Breast epithelium (tissue), 4 donors: ENCODE measurements around the gene CPXM2. TPM values are rescaled to one million over a fixed set of nuclear protein-coding genes. Genes with fewer than 3 reads are reported as not detected.

Experiments used
- DNase-seq, 2 donors: peaks; one replicate each; pipeline ENCODE4 v3.0.0-alpha.2; 2019; ENCODE audit warnings: low spot score in 2 of 2
- H3K27ac ChIP-seq, 2 donors: fragments of 200-600 bp; sonication (generic) in 1 of 2; one replicate each; pipeline ENCODE4 v1.5.1; 2016 to 2019; ENCODE audit warnings: mild to moderate bottlenecking in 1 of 2
- H3K27me3 ChIP-seq, 2 donors: fragments of 200-600 bp; sonication (generic) in 1 of 2; one replicate each; pipeline versions ENCODE4 v1.5.1 to v1.6.0; 2017 to 2019; ENCODE audit warnings: control low read depth in 1 of 2, mild to moderate bottlenecking in 1 of 2
- H3K36me3 ChIP-seq: fragments of 200-600 bp; one replicate; pipeline ENCODE4 v1.5.1; 2019
- H3K4me1 ChIP-seq, 2 donors: fragments of 200-600 bp; sonication (generic); one replicate each; pipeline ENCODE4 v1.5.1; 2016 to 2019; ENCODE audit warnings: control low read depth in 1 of 2
- H3K4me3 ChIP-seq, 3 donors: fragments of 200-600 bp; sonication (generic); 1 replicate in 2 of 3; 2 replicates in 1 of 3; pipeline ENCODE4 v1.5.1; 2016 to 2019; ENCODE audit warnings: mild to moderate bottlenecking in 3 of 3, moderate library complexity in 2 of 3
- H3K9me3 ChIP-seq, 2 donors: fragments of 200-600 bp; sonication (generic) in 1 of 2; one replicate each; pipeline ENCODE4 v1.5.1; 2016 to 2019; ENCODE audit warnings: control low read depth in 1 of 2
- POLR2A ChIP-seq: fragments of 450-650 bp; IDR thresholded peaks from one replicate; pipeline ENCODE4 v1.6.1; 2016; ENCODE audit warnings: antibody characterized with exemption, mild to moderate bottlenecking, moderate library complexity
- POLR2AphosphoS5 ChIP-seq, 3 donors: sonication (generic); formaldehyde crosslinking; IDR thresholded peaks; one replicate each; pipeline ENCODE4 v1.6.1; 2017; ENCODE audit warnings: antibody characterized with exemption in 3 of 3
- intact Hi-C: fragments of 100-400 bp; cut with DNase I; formaldehyde crosslinking; loops from one replicate; pipeline ENCODE4 v1.15.1; 2023; ENCODE audit warnings: low total_unique reads
- total RNA-seq, 3 donors: library from RNA; depleted of rRNA; stranded (reverse); fragments of >200 nt; gene quantifications; one replicate each; pipeline ENCODE4 v1.1.0, GENCODE V29; 2016
- TF ChIP-seq, protein P1 (sequence below), 3 donors: fragments of 450-650 bp; IDR thresholded peaks; one replicate each; pipeline ENCODE4 v1.5.1; 2016 to 2017; ENCODE audit warnings: antibody characterized with exemption in 3 of 3, mild to moderate bottlenecking in 3 of 3, moderate library complexity in 3 of 3

CPXM2 gene
- total RNA-seq, 3 donors from 2014 or later: 5.3 to 16.7 (median 7.2) TPM

DNA sequence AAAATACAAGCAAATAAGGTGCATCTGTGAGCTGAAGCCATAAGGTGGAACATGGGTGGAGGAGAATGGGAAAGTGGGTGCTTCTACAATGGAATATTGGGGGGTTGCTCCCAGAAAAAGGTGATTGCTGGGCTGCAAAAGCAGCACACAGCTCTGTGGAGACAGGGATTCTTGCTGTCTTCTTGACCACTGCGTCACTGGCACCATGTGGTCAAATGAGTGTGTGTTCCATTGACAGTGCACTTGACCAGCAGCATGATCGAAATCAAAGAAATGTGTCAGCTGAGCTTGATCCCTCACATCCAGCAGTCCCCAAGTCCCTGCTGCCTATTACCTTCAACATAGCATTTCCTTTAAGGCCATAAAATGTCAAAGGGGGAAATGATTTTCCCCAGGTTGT, 169.3 kb downstream of the CPXM2 start:
- no peak for DNase-seq
- intact Hi-C loops: no loop called here
- TF ChIP-seq, protein P1, sequence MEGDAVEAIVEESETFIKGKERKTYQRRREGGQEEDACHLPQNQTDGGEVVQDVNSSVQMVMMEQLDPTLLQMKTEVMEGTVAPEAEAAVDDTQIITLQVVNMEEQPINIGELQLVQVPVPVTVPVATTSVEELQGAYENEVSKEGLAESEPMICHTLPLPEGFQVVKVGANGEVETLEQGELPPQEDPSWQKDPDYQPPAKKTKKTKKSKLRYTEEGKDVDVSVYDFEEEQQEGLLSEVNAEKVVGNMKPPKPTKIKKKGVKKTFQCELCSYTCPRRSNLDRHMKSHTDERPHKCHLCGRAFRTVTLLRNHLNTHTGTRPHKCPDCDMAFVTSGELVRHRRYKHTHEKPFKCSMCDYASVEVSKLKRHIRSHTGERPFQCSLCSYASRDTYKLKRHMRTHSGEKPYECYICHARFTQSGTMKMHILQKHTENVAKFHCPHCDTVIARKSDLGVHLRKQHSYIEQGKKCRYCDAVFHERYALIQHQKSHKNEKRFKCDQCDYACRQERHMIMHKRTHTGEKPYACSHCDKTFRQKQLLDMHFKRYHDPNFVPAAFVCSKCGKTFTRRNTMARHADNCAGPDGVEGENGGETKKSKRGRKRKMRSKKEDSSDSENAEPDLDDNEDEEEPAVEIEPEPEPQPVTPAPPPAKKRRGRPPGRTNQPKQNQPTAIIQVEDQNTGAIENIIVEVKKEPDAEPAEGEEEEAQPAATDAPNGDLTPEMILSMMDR (IDR thresholded peaks at IDR 0.05): no peak
- TF ChIP-seq POLR2A (no peak), POLR2AphosphoS5 (IDR thresholded peaks at IDR 0.05) (no peak)
- Histone ChIP-seq H3K4me3 (no peak overlapping the region), H3K27ac (no peak overlapping the region), H3K9me3 (peaks cover 6 to 8% of the 10 kb centered on the region in 2 donors), H3K27me3 (no peaks in the 10 kb centered on the region), H3K4me1 (no peaks in the 10 kb centered on the region), H3K36me3 (no peaks in the 10 kb centered on the region)

DNA sequence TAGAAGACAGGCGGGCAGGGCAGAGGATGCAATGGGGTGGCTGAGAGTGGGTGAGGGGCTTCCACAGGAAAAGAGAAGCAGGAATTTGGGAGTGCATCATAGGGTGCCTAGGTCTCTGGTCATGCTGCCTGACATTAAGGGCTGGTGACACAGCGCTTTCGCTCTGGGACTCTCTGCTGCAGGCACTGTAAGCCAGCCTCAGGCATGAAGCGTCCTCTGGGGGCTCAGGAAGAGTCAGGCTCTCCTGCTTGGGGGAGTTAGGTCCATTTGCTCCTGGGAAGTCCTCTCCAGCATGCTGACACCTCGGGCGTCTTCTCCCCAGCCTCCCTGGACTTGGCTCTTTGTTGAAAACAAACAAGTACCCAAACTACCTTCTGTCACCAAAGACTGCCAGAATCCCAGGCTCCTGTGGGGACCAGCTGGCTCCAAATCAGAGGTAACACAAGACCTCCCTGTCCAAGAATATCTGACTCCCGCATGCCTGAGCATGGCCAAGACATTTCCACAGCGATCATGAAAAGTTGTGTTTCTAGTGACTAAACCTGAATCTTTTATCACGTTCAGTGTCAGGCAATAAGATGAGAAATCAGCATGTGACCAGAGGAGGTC, 170.1 kb downstream of the CPXM2 start:
- H3K27ac ChIP-seq: no peak overlapping the region
- H3K36me3 ChIP-seq: no peaks in the 10 kb centered on the region
- no peaks in the 10 kb centered on the region for H3K27me3 ChIP-seq
- H3K4me3 ChIP-seq: no peak overlapping the region
- no peaks in the 10 kb centered on the region for H3K4me1 ChIP-seq
- TF ChIP-seq, protein P1 (IDR thresholded peaks at IDR 0.05): no peak
- no peak for TF ChIP-seq POLR2A
- no peak for TF ChIP-seq POLR2AphosphoS5 (IDR thresholded peaks at IDR 0.05)
- intact Hi-C loops: no loop called here
- no peak for DNase-seq
- peaks cover 6 to 8% of the 10 kb centered on the region in 2 donors for H3K9me3 ChIP-seq

DNA sequence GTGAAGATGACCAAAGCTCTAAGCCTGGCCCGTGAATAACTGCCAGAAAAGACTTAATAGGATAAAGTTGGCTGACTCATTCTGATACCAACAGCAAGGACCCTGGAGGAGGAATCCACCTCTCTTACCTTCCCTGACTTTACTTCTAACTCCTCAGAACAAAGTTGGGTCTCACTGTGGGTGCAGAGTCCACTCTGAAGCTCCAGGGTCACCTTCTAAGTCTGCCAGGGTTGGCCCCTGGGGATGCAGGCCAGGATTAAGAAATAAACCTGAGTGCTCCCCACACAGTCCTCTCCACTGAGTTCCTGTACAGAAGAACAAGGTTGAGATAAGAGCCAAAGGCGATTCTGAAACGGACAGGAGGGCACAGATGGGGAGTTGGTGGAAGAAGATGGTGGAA, 171.1 kb downstream of the CPXM2 start:
- Histone ChIP-seq H3K4me3 (no peak overlapping the region), H3K4me1 (no peaks in the 10 kb centered on the region), H3K27ac (no peak overlapping the region), H3K9me3 (peaks cover 6 to 8% of the 10 kb centered on the region in 2 donors), H3K36me3 (no peaks in the 10 kb centered on the region), H3K27me3 (no peaks in the 10 kb centered on the region)
- intact Hi-C loops: no loop called here
- DNase-seq: no peak
- TF ChIP-seq POLR2A: no peak
- TF ChIP-seq, protein P1 (IDR thresholded peaks at IDR 0.05): no peak

DNA sequence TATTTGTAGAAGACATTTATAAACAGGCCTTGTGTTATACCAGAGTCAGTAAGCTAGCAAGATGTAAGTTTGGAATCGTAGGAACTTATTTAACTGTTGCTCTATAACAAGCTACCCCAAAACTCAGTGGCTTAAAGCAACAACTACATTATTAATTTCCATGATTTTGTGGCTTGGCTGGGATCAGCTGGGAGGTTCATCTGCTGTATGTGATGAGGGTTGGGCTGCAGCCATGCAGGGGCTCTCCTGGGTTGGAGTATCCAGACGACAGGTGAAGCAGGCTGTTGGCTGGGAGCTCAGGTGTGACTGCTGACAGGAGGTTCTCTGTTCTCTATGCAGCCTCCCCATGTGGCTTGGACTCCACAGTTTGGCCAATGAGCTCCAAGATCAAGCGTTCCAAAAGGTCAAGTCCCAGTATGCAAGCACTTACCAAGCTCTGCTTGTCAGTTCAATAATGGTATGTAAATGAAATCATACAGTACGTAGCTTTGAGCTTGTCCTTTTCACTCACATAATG, 173.0 kb downstream of the CPXM2 start:
- Histone ChIP-seq H3K9me3 (peaks cover 6 to 8% of the 10 kb centered on the region in 2 donors), H3K36me3 (no peaks in the 10 kb centered on the region), H3K4me1 (no peaks in the 10 kb centered on the region), H3K27ac (no peak overlapping the region), H3K27me3 (no peaks in the 10 kb centered on the region), H3K4me3 (no peak overlapping the region)
- TF ChIP-seq POLR2A: no peak
- TF ChIP-seq POLR2AphosphoS5 (IDR thresholded peaks at IDR 0.05): no peak
- no peak for DNase-seq
- intact Hi-C loops: no loop called here

DNA sequence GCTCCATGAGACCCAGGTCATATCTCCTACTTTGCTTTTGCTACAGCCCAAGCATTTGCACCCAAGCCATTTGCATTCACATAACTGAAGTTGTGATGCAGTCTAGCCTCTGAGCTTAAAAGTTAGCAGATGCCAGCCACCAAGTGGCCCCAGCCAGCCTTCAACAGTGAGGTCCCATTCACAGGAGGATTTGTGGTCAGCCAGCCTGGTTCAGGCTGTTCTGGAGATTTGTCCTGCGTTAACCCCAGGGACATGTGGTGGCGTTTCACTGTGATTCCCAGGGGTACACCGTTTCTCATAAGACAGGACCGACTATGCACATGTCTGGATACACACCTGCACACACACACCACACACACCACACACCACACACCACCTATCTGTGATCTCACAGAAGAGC, 174.3 kb downstream of the CPXM2 start:
- no peaks in the 10 kb centered on the region for H3K4me1 ChIP-seq
- peaks cover 6 to 8% of the 10 kb centered on the region in 2 donors for H3K9me3 ChIP-seq
- intact Hi-C loops: no loop called here
- no peaks in the 10 kb centered on the region for H3K36me3 ChIP-seq
- H3K27ac ChIP-seq: no peak overlapping the region
- H3K4me3 ChIP-seq: no peak overlapping the region
- DNase-seq: no peak
- H3K27me3 ChIP-seq: no peaks in the 10 kb centered on the region
- TF ChIP-seq POLR2AphosphoS5 (IDR thresholded peaks at IDR 0.05) (no peak), POLR2A (no peak)
- TF ChIP-seq, protein P1 (IDR thresholded peaks at IDR 0.05): no peak
